ENCODE results near the gene SKAP2.

DNA sequence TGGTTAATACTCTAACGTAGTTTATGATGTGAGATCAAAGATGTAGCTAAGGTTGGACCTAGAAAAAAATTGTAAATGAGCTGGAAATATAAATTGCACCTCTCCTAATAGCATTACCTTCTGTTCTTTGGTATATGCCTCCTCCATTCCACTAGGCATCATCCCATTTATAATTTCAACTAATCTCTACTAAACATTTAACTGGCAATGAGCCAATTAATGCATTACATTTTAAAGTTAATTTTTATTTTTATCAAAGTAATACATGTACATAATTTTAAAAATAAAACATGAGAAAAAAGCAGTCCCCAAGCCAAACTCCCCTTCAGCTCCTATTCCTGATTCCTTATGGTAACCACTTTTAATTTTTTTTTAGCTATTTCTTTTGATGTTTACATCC is 35.1 kb upstream of the SKAP2 start:
- TF ChIP-seq CTCF (conservative IDR thresholded peaks at IDR 0.05 in 1 of 2, IDR thresholded peaks at IDR 0.05 in 1 of 2; ENCODE audit: low read depth in 1 of 2, low read length in 2 of 2) (no peak), EZH2 (IDR thresholded peaks at IDR 0.05; ENCODE audit: low read length, missing control alignments) (no peak)

Data from fibroblast of lung (primary cell).